Loucy (cell line): ENCODE data around the gene PP2D1.

Experiments used
- EZH2phosphoT487 ChIP-seq: fragments of 200-600 bp; IDR thresholded peaks from 2 replicates; pipeline ENCODE4 v1.6.1; 2018; ENCODE audit warnings: antibody characterized with exemption, mild to moderate bottlenecking, moderate library complexity, borderline replicate concordance
- TF ChIP-seq, protein P1 (sequence below): fragments of 200-600 bp; sonication (generic); conservative IDR thresholded peaks from 2 replicates; pipeline ENCODE4 v1.5.1; 2014; ENCODE audit warnings: mild to moderate bottlenecking, antibody characterized with exemption, low read length

DNA sequence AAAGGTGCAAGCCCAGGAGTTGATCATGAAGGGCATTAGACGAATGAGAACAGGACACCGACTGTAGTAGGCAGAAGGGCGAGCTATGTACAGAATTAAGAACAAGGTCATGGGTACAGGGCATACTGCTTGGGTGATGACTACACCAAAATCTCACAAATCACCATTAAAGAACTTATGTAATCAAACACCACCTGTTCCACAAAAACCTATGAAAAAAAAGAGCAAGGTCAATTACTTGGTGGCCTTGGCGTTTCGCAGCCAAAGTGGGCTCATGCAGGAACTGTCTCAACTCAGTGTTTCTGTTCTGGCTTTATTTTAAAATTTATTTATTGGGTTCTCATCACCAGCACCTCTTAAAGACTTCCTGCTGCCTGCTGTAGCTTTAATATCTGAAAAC lies 30.3 kb upstream of the PP2D1 start:
- TF ChIP-seq, protein P1, sequence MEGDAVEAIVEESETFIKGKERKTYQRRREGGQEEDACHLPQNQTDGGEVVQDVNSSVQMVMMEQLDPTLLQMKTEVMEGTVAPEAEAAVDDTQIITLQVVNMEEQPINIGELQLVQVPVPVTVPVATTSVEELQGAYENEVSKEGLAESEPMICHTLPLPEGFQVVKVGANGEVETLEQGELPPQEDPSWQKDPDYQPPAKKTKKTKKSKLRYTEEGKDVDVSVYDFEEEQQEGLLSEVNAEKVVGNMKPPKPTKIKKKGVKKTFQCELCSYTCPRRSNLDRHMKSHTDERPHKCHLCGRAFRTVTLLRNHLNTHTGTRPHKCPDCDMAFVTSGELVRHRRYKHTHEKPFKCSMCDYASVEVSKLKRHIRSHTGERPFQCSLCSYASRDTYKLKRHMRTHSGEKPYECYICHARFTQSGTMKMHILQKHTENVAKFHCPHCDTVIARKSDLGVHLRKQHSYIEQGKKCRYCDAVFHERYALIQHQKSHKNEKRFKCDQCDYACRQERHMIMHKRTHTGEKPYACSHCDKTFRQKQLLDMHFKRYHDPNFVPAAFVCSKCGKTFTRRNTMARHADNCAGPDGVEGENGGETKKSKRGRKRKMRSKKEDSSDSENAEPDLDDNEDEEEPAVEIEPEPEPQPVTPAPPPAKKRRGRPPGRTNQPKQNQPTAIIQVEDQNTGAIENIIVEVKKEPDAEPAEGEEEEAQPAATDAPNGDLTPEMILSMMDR: no peak
- no peak for TF ChIP-seq EZH2phosphoT487
